ENCODE results near the gene TRIM24.

TRIM24 gene

DNA sequence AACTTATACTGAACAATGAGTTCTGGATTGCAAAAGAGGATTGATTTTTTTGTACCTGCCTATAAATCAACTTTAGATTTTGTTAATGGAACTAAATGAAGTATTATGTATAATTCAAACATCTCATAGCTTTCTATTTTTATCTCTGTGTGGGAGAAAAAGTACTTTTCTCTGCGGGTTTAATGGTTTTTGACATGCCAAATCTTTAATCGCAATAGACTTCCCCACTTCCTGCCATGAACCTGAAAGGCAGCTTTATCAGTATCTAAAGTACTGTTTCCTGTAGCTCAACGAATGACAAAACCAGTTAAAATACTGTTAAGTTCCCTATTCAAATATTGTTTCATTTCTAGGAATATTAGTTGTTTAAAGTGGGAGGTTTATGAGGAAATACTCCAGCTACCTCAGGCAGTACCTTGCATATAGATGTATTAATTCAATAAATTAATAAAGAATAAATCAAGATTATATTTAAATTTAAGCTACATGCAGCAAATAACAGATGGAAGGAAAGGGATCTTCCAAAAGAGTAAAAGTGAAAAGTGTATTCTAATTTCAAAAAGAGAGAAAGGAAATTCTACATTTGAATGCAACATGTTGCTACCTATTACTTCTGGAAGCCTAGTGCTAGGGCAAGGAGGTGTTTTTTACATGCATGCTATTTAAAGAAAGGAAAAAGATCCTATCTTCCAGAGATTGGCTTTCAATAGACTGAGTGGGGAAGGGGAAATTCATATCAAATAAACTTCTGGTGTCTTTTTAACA lies 165.2 kb downstream of the TRIM24 start:
- no peak for DNase-seq (ENCODE audit: low read depth in 2 of 2)

DNA sequence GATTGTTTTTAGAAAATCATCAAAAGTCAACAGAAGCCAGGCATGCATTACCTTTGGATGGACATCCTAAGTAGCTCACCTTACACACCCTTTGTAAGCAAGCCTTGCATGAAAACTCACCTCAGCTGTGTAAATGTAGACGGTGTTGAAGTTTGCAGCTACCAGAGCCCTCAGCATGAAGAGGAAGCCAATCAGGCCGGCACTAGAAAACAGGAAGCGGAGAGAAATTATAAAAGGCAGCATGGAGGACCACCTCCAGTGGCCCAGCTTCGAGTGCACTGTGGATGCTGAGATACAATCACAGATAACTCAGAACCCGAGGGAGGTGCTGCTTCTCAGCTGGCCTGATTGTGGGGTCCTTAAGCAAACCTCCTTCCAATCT lies 165.8 kb downstream of the TRIM24 start:
- no peak for DNase-seq (ENCODE audit: low read depth in 2 of 2)

DNA sequence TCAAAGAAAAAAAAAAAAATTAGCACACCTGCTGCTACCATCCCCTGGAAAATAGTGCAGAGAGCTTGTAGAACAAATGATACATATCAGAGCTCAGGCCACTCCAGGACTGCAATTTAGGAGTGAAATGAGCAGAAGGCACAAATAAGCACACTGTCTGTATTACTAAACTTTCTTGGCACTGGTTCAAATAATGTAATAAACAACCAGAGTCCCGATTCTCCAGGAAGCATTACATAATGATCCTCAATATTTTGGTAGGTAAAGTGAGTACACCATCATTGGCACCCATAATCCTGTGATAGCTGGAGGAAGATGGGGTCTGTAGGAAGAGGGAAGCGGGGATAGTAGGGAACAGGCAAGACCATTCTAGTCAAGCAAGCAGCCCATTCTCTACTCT lies 166.8 kb downstream of the TRIM24 start:
- DNase-seq (ENCODE audit: low read depth in 2 of 2) = no peak

DNA sequence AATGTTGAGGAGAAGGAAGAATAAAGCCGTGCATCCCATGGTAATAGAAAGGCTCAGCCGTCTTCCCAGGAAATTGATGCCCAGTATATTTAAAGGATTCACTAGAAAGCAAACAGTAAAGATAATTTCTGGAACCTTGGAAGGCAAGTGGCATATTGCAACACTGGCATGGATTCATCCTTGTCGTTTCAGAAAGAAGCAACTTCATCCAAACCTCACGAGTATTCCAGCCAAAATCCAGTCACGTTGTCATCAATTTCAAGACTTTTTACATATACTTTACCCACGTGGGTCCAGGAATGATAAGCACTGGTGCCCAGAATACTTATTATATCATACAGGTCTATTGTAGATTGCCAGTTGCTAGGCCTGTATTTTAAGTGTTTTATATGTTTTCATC lies 167.3 kb downstream of the TRIM24 start:
- no peak for DNase-seq (ENCODE audit: low read depth in 2 of 2)

DNA sequence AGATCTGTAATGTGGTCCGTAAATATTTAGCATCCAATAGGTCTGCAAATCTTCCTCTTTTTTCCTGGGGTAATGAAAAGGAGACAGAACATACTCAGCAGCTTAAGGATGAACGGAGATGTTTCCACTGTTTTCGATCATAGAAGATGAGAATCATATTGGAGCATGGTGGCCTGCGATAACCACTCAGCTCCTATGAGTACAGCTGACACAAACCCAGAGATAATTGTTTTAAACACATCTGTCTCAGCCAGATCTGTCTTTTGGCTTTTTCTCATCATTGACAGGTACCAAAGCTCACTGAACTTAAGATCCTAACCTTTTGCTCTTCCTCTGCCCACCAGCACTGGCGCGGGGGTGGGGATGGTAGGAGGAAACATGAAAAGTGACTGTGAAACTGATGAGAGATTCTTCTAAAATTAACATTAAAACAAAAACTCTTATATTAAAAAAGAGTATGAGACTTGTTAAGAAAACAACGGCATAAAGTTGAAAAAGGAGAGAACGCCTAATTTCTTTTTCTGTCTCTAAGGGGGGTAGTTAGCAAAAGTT lies 170.1 kb downstream of the TRIM24 start:
- DNase-seq (ENCODE audit: low read depth in 2 of 2) = no peak

DNA sequence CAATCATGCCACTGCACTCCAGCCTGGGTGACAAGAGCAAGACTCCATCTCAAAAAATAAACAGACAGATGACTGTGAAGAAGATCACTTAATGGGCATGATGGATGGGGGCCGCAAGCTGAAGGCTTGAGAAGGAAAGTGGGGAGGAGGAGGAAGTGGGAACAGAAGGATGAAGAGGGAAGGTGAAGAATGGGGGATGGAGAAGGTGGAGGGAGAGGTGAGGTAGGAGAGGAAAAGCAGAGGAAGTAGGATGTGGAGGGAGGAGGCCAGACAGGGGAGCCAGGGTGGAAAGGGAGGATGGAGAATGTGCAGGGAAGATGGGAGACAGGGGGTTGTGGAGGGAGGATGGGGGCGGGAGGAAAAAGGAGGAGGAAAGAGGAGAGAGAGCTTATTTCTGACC lies 172.3 kb downstream of the TRIM24 start:
- DNase-seq (ENCODE audit: low read depth in 2 of 2) = no peak

DNA sequence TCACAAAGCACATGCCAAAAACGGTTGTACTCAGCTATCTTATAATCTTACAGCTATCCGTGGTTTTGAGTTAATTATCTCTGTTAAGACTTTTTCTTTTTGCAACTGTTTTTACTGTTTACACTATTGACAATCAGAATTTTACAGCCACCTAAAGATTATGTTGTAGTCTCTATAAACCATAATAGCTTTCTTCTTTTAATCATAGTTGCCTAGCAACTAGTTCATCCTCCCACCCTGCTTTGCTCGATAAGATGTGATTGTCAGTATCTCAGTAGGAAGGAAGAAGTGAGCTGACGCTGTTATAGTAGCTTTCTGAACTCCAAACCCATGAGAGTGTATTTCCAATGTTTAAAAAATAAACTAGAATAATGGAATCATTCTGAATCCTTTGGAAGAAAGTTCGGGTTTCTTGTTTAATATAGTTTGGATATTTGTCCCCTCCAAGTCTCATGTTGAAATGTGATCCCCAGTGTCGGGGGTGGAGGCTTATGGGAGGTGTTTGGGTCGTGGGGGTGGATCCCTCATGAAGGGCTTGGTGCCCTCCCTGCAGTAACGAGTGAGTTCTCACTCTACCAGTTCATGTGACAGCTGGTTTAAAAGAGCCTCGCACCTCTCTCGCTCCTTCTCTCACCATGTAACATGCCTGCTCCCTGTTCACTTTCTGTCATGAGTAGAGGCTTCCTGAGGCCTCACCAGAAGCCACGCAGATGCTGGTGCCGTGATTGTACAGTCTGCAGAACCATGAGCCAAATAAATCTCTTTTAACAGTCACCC lies 173.0 kb downstream of the TRIM24 start:
- no peak for DNase-seq (ENCODE audit: low read depth in 2 of 2)
